GM18499 (cell line): ENCODE measurements around the gene AVPI1.
A peak's percentile ranks its signal among the peaks of the same experiment; 100 is the strongest.
"Not testable (repeated sequence)": the region's sequence is repeated elsewhere in the genome, so short reads cannot be mapped to it uniquely, and the experiment has no call there.

Experiments used
- ATAC-seq: cut with Tn5 transposase; IDR thresholded peaks from one replicate; pipeline ENCODE4 v1.9.1; 2021; ENCODE audit warnings: moderate number of reproducible peaks; ENCODE audit not compliant: insufficient read depth, unreplicated experiment

AVPI1 gene

DNA sequence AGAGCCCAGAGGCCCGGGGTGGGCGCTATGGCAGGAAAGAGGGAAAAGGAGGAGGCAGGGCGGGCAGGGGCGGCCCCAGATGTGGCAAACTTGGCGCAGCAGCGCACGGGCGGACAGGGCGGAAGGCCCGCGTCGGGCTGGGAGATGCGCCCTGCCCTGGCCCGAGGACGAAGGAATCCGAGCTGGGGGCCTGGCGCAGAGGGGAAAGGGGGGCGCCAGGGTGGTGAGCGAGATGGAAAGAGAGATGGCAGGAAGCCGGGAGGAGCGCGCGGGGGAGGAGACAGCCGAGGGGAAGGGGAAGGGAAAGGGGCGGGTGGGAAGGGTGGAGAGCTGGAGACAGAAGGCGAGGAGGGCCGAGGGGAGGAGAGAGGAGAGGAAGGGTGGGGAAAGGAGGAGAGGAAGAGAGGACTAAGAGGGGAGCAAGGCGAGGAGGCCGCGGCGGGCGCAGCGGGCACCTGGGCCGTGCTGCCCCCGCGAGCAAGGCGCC is 26.3 kb upstream of the AVPI1 start, which contains the start of gene MARVELD1:
Gene MARVELD1, plus strand, starts transcription at position 392 of the 487 bp plus-strand sequence. CDS start 147 bp downstream, outside the sequence.
- ATAC-seq, result no peak

DNA sequence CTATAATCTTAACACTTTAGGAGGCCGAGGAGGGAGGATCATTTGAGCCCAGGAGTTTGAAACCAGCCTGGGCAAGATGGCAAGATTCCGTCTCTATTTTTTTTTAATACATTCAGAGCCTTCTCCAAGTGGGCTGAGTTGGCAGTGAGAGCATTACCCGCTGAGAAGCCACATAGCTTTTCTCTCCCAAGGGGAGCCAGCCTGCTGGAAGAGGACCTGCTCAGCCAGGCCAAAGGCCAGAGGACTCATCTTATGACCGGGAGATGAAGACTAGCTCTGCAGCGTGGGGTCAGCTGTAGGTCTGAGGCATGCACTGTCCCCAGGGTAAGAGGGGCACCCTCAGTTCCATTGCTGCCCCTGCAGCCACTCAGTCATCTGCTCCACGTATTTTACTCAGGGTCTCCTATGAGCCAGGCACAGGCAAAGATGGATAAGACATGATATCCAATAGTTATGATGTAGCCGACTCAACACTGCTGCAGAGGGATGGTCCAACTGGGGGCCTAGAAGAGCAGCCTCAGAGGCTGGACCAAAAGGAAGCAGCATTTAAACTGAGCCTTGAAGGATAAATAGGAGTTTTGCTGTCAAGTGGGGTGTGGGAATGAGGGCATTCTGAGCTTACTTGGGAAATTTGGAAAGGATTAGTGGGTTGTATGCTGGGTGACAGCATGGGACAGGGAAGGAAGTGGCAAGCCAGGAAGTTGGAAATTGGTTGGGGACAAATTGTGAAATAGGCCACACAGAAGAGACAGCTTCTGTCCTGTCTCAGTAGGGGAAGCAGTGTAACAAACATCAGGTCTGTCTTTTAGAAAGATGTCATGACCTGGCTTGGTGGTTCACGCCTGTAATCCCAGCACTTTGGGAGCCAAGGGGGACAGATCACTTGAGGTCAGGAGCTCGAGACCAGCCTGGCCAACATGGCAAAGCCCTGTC is 24.9 kb upstream of the AVPI1 start:
- ATAC-seq, result no peak

DNA sequence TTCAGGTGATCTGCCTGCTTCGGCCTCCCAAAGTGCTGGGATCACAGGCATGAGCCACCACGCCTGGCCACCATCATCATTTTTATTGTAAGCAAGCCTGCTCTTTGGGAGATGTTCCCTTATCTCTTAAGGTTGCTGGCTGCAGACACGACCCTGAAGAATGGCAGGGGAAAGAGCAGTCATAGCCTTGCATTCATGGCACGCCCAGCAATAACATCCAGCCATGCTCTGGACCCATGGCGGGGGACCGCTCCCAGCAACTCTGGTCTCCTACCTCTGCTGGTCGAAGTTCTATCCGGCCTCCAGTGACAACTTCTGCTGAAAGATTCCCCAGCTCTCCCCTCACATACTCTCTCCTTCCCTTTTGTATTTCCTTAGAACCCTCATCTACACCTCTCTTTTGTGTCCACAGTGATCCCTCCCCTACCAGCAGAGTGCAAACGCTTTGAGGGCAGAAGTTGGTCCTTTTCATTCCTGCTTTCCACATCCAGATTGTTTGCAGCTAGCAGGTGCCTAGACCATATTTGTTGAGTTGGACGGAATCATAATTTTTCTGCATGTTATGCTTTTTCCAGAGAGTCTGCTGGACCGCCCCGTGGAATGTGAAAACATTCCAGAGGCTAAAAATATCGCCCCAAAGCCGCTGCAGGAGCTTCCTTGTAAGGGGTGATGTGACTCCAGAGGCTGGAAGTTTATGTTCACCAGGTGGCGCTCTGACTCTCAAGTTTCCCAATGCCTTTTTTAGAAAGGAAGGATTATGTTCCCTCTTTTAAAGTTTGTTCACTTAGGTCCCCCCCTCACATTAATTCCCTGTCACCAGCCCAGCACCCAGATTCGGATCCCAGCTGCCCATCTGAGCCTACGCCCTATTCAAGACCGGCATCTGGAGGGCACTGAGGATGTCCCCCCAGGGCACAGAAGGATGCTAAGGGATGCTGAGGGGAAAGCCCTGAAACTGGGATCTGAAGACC is 22.2 kb upstream of the AVPI1 start:
- ATAC-seq, result no peak

DNA sequence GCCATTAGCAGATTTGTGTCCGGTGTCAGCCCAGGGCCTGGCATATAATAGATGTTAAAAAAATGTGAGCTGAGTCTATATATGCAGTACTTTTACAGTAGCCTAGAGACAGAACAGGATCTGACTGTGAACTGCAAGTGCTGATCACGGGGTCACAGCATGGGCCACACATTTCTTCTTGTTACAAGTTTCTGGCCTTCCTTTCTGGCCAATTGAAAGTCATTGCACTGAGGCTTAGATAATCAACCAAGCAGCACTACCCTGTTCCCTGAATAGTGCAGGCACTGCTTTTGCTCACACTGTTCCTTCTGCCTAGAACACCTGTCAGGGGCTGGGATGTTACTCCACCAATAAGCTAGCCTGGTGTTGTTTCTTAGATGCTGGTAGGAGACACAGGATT is 21.1 kb upstream of the AVPI1 start:
- no peak for ATAC-seq

DNA sequence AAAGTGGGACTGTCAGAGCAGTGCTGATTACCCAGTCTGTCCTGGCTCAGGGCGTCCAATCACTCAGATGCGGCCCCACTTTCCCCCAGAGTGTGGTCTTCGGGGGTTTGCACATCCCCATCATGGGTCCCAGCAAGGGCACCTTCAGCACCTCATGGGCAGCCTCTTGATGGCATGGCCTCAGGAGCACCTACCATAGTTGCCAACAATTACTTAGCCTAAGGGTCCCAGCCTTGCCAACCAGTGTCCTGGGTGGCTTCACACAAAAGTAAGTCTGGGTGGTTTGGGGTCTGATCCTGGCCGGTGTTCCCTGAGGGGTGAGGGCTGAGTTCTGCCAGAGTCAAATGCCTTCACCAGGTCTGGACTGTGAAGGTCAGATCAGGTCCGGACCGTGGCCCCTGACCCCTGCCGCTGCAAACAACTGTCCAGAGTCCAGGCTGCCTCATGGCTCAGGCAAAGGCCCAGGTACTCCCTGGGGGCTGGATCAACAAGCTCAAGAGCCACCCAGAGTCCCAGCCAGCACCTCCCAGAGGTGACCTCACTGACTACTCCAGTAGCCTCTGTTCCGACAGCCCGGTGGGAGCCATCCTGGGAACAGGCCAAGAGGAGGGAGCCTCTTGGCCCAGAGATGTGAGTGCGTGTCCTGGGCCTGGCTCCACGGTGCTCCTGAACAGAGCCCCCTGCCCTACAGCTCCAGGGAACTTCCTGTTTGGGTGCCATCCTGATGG is 20.3 kb upstream of the AVPI1 start:
- ATAC-seq, result no peak

GRCh38 chr10:97705006-97705670 is 18.1 kb upstream of the AVPI1 start:
- no peak for ATAC-seq

- no peak for ATAC-seq
Measured at GRCh38 chr10:97704341-97704740, 17.3 kb upstream of the AVPI1 start.

DNA sequence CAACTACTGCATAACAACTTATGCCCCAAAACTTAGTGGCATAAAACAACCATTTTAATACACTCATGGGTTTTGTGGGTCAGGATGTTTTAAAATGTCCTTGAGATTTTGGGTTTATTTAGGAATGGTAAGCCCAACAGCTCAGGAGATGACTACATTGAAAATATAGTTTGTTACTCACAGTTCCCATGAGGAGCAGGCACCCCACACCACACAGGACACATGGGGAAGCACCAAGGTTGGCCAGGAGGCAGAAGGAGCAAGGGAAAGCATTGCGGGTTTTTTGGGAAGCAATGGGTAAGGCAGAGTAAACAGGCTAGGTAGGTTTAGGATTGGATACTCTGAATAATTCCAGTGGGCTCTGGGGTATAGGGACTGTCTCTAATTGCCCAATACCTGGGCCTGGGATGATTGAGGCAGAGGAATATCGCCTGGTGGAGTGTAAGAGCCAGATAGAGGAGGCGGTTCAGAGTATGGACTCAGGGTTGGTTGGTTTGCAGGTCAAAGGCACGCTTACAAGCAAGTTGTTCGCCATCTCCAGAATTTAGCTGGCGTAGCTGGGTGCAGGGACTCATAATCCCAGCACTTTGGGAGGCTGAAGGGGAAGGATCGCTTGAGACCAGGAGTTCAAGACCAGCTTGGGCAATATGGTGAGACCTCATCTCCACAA is 16.5 kb upstream of the AVPI1 start:
- no peak for ATAC-seq

- no peak for ATAC-seq
Measured at GRCh38 chr10:97701438-97702069, 14.5 kb upstream of the AVPI1 start.

DNA sequence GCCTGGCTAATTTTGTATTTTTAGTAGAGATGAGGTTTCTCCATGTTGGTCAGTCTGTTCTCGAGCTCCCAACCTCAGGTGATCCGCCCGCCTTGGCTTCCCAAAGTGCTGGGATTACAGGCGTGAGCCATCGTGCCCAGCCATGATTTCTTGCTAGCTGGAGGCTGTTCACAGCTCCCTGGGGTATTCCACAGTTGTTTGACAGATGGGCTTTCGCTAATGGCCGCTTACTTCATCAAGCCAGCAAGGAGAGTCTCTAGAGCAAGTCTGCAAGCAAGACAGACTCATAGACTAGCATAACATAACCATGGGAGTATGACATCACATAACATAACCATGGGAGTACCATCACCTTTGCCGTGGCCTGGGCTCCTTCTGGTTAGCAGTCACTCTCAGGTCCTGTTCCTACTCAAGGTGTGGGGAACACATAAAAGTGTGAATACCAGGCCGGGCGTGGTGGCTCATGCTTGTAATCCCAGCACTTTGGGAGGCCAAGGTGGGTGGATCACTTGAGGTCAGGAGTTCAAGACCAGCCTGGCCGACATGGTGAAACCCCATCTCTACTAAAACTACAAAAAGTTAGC is 11.1 kb upstream of the AVPI1 start:
- not testable (repeated sequence) for ATAC-seq

DNA sequence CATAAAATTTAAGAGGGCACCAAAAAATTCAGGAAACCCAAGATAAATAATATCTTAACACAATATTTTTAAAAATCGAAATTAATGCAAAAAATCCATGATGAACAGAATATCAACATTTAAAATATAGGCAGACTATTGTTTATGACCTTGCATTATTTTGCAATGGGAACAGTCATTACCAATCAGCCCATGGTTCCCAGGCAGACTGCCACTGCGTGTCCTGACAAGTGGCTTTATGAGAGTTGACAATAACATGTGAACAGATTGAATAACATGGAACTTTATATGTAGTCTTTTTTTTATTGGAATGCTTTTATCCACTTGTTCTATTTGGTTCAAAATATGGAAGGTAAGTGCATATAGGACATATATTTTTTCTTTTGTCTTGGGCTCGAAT is 3.1 kb upstream of the AVPI1 start:
- no peak for ATAC-seq

DNA sequence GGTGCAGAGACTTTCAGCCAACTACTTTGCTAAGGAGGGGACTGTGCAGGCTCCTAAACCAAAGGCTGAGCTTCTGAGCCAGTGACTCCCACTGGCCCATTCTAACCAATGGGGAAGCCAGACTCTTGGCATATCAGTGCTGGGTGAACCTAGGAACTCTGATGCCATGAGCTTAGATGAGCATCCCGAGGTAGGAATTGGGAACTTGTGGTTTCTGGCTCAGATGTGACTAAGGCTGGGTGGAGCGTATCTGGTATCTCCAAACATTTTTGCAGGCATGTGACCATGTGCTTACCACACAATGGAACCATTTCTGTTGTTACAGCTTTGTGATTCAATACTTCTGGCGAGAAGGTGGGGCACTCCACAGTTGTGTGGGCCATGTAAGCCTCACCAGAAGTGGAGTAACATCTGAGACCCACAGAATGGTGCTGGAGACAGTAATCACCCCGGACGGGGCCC is 2.5 kb upstream of the AVPI1 start:
- ATAC-seq, result no peak

DNA sequence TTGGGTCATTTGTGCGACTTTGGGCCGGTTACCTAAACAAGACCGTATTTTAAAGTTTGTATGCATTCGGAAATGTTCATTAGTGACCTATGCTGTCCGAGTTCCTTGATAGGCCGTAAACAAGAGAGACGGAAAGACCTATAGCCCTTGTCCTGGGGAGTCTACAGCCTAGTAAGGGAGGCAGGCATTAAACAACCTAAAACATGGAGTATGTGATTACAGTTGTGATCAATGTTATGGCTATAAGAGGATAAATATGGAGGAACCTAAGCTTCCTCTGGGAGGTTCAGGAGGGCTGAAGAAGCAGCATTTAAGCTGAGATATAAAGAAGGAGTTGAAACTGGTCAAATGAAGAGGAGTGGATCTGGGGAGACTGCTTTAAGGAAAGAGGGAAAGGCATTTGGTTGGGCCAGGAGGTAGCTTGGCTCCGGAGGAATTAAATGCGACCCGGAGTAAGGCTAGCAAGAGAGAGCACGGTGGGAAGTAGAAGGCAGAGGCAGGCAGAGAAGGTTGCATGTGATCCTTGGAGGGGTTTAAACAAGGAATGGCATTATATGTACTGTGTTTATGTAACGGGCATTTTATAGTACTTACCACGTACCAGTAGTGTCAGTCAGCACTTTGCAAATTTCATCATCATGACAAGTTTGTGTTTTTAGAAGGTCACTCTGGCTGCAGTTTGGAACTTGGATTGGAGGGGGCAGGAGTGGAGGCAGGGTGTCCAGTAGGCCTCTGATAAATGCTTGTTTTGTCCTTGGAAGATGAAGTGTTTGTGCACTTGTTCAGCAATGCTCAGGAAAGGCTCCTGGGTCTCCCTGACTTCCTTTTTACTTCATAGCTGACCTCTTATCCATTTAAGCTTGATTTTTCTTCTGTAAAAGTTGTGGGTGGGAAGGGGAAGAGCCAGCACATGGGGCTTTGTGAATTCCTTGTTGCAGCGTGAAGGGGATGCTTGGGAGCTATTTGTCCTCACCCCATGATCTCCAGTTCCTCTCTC is 1.0 kb upstream of the AVPI1 start:
- ATAC-seq, result no peak

DNA sequence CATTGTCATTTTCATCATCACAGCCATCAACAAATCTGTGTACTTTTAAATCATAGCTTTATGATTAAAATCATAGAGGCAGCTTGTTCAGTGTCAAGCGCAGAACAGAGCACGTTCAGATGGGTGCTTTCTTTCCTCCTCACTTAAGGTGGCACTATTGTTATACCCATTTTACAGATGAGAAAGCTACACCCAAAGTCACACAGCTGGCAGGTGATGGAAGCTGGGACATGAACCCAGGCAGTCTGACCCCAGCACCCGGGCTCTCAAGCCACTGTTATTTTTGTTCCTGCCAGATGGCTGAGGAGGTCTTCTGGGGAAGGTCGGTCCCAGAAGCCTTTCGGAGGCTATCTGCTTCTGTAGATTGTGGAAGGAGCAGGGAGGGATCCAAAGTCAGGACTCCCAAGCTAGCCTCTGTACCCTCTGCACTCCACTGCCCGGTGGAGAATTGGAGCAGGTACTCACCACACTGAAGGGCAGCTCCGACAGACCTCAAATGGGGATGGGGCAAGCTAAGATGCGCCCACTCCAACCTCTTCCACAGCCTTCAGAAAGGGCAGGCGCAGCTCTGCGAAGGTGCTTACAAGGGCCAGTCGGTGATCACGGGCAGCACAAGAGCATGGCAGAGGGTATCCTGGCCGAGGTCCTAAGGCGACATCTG is 610 bp downstream of the AVPI1 start:
- peak; percentile 5 for ATAC-seq

- no peak for ATAC-seq
Measured at GRCh38 chr10:97685395-97685958, 1.6 kb downstream of the AVPI1 start.

- no peak for ATAC-seq
Measured at GRCh38 chr10:97684866-97685394, 2.1 kb downstream of the AVPI1 start.
